ENCODE data around the gene TK2.

The TK2 gene

DNA sequence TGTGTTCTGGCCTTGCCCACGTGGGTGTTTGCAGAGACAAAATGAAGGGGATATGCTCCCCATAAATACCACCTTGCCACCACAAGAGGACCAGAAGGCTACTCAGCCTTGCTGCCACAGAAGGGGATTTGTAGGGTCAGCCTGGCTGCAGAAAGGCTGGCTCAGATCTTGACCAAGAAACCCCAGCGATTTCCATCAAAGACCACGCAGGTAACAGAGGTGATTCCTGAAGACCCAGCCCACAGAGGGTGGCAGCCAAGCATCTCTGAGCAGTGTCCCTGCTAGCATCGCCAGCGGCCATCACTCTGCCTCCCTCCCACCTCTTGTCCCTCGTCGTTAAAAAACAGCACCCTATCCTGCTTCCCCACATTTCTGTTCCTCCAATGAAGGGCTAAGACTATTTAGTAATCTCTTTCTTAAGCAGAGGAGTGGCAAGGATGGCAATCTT lies 68.0 kb downstream of the TK2 start:
- H3K9me3 ChIP-seq (ENCODE audit: insufficient read depth, low read depth, low read length): no peaks in the 10 kb centered on the region
- no peak overlapping the region for H3K9ac ChIP-seq (ENCODE audit: low read depth, low read length)
- no peak overlapping the region for H3K27ac ChIP-seq (ENCODE audit: low read length)
- no peaks in the 10 kb centered on the region; the same call in 1 of the 2 replicates for H3K4me1 ChIP-seq (ENCODE audit: insufficient read depth, low read length)
- H3K36me3 ChIP-seq (ENCODE audit: insufficient read depth, low read depth, low read length): no peaks in the 10 kb centered on the region
- no peaks in the 10 kb centered on the region for H3K27me3 ChIP-seq (ENCODE audit: insufficient read depth, low read length)
- H3K4me3 ChIP-seq (ENCODE audit: low read length): no peak overlapping the region

DNA sequence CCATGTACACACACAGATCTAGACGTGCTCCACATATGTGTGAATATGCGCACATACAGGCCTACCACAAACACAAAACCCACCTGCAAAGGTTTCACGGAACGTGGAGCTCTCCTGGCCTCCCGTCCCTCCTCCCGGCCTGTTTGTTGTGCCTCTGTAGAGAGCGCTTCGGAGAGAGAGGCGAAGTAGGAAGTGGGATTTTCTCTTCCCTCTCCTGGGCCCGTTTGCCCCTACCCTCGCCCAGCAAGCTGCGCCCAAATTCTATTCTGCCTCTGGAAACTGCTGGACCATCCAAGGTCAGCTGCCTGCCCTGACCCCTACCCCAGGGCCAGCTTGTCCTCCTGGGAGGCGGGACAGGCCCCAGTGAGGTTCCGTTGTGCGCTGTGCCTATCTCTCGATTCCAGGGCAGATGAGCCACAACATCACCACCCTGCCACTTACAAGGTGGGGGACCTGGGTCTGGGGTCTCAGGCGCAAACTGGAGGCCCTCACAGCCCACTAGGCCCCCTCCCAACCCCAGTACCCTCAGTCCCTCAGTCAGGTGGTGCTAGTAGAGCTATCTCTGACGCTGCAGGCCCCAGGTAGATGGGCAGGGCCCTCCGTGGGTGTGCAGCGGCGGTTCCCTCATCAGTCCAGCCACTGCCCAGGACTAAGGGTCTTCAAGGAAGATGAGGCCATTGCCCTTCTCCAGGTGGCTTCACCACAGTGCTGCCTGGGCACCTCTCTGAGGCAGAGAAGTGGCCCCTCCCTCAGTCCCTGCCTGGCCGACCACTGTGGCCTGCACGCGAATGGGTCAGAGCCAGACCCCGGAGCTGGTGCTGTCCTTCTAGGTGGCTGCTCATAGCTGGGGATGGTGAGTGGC lies 68.6 kb downstream of the TK2 start:
- H3K9ac ChIP-seq (ENCODE audit: low read depth, low read length): no peak overlapping the region
- H3K9me3 ChIP-seq (ENCODE audit: insufficient read depth, low read depth, low read length): no peaks in the 10 kb centered on the region
- H3K4me3 ChIP-seq (ENCODE audit: low read length): no peak overlapping the region
- H3K27me3 ChIP-seq (ENCODE audit: insufficient read depth, low read length): no peaks in the 10 kb centered on the region
- H3K36me3 ChIP-seq (ENCODE audit: insufficient read depth, low read depth, low read length): no peaks in the 10 kb centered on the region
- H3K27ac ChIP-seq (ENCODE audit: low read length): no peak overlapping the region
- no peaks in the 10 kb centered on the region; the same call in 1 of the 2 replicates for H3K4me1 ChIP-seq (ENCODE audit: insufficient read depth, low read length)

DNA sequence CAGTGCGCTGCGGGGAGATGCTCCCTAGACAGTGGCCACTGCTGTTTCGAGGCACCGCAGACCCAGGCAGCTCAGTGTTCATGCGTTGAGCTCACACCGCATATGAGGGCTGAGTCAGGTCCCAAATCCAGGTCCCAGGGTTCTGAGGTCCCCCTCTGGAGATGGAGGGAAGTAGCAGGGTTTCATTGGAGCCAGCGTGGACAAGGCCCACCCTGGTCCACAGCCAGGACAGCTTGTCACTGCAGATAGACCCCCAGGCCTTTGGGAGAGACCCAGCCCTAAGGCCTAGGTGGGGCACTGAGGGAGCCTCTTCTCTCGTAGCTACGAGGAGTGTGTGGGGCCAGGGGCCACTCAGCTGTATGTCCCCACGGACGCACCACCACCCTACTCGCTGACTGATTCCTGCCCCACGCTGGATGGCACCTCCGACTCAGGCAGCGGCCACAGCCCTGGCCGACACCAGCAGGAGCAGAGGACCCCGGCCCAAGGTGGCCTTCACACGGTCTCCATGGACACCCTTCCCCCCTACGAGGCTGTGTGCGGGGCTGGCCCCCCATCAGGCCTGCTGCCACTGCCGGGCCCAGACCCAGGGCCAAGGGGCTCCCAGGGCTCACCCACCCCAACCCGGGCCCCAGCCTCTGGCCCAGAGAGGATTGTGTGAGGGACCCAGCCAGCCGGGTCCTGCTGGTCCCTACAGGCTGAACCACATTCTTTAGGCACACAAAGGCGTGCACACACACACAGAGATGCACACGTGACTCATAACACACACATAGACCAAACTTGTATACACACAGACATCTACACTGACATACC lies 69.4 kb downstream of the TK2 start:
- Histone ChIP-seq H3K27me3 (ENCODE audit: insufficient read depth, low read length) (no peaks in the 10 kb centered on the region), H3K27ac (ENCODE audit: low read length) (no peak overlapping the region), H3K9me3 (ENCODE audit: insufficient read depth, low read depth, low read length) (no peaks in the 10 kb centered on the region), H3K9ac (ENCODE audit: low read depth, low read length) (no peak overlapping the region), H3K4me3 (ENCODE audit: low read length) (no peak overlapping the region), H3K36me3 (ENCODE audit: insufficient read depth, low read depth, low read length) (no peaks in the 10 kb centered on the region), H3K4me1 (ENCODE audit: insufficient read depth, low read length) (no peaks in the 10 kb centered on the region; the same call in 1 of the 2 replicates)

DNA sequence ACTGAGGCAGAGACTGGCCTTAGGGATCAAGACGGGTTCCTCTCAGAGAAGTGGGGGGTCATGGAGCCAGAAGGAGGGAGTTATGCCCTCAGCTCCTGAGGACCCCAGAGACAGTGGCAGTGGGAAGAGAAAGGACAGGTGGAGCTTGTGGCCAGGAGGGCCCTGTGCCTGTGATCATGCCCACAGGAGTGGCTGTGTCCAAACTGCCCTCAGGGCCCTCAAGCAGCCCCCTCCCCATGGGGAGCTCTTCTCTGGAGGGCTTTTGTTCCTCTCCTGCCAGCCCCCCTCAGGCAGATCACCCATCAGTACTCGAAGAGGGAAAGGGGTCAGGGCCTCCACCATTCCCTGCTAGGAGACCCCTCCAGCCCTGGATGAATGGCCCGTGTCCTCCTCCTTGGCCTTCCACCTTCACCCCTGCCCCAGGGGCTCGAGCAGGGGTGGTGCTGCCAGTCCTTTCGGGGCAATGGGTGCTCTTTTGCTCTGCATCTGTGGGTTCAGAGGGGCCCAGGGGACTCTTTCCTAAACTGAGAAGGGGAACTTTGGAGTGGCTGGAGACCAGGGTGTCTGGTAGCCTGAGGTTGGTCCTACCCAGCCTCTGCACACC lies 70.2 kb downstream of the TK2 start:
- H3K27me3 ChIP-seq (ENCODE audit: insufficient read depth, low read length): no peaks in the 10 kb centered on the region
- H3K27ac ChIP-seq (ENCODE audit: low read length): no peak overlapping the region
- no peak overlapping the region for H3K4me3 ChIP-seq (ENCODE audit: low read length)
- no peaks in the 10 kb centered on the region for H3K36me3 ChIP-seq (ENCODE audit: insufficient read depth, low read depth, low read length)
- no peaks in the 10 kb centered on the region for H3K9me3 ChIP-seq (ENCODE audit: insufficient read depth, low read depth, low read length)
- no peak overlapping the region for H3K9ac ChIP-seq (ENCODE audit: low read depth, low read length)
- no peaks in the 10 kb centered on the region; the same call in 1 of the 2 replicates for H3K4me1 ChIP-seq (ENCODE audit: insufficient read depth, low read length)

DNA sequence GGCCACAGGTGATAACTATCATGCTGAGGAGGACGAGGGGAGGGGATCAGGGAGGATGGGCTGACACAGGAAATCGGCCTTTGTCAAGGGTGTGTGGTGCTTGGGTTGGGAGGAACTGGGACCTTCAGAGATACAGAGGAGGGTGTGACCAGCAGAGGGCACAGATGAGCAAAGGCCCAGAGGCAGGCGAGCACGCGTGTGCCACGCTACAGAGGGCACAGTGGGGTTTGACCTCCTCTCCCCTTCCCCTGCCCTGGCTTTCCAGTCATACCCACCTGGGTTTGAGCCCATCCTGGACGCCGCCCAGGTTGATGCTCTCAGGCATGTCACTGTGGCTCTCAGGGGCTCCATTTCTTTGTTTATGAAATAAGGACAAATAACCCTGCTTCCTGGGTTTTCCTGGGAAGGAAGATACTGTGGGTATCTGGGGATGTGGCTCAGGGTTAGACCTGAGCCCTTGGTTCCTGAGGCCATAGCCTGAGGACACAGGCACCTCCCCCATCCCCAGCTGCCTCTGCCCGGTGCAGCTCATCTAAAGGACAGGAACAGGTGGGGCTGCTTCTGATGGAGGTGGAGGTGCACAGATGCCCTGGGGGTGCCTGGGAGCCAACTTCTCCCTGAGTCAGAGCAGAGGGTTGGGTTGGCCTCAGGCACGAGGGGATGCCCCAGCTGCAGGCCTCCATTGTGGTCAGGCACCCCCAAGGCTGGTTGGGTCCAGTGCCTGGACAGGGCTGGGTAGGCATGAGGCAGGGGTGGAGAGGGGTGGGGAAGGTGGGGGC lies 71.0 kb downstream of the TK2 start:
- Histone ChIP-seq H3K4me3 (ENCODE audit: low read length) (no peak overlapping the region), H3K9ac (ENCODE audit: low read depth, low read length) (no peak overlapping the region), H3K9me3 (ENCODE audit: insufficient read depth, low read depth, low read length) (no peaks in the 10 kb centered on the region), H3K4me1 (ENCODE audit: insufficient read depth, low read length) (no peaks in the 10 kb centered on the region; the same call in 1 of the 2 replicates), H3K27me3 (ENCODE audit: insufficient read depth, low read length) (no peaks in the 10 kb centered on the region), H3K36me3 (ENCODE audit: insufficient read depth, low read depth, low read length) (no peaks in the 10 kb centered on the region), H3K27ac (ENCODE audit: low read length) (no peak overlapping the region)

DNA sequence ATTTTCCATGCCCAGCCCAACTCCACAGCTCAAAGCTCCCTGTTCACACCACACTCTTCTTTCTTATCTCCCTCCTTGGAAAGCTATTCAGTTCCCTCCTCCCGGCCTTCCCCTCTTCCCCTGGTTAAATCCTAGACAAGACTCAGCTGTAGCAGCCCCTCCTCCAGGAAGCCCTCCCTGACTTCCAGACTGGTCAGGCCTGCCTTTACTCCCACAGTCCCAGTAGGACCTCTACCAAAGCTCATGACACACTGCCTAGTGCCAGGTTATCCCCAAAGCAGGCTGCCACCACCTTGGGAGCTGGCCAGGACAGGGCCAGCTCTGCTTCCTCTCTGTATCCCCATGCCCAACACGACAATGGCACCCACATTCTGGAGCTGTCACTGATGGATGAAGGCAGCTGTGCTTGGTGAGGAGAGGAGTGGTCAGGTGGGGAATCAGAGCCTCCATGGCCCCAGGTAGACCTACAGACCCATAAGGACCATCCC lies 72.8 kb downstream of the TK2 start:
- Histone ChIP-seq H3K36me3 (ENCODE audit: insufficient read depth, low read depth, low read length) (no peaks in the 10 kb centered on the region), H3K4me3 (ENCODE audit: low read length) (no peak overlapping the region), H3K27ac (ENCODE audit: low read length) (no peak overlapping the region), H3K9ac (ENCODE audit: low read depth, low read length) (no peak overlapping the region), H3K27me3 (ENCODE audit: insufficient read depth, low read length) (no peaks in the 10 kb centered on the region), H3K4me1 (ENCODE audit: insufficient read depth, low read length) (no peaks in the 10 kb centered on the region), H3K9me3 (ENCODE audit: insufficient read depth, low read depth, low read length) (no peaks in the 10 kb centered on the region)

DNA sequence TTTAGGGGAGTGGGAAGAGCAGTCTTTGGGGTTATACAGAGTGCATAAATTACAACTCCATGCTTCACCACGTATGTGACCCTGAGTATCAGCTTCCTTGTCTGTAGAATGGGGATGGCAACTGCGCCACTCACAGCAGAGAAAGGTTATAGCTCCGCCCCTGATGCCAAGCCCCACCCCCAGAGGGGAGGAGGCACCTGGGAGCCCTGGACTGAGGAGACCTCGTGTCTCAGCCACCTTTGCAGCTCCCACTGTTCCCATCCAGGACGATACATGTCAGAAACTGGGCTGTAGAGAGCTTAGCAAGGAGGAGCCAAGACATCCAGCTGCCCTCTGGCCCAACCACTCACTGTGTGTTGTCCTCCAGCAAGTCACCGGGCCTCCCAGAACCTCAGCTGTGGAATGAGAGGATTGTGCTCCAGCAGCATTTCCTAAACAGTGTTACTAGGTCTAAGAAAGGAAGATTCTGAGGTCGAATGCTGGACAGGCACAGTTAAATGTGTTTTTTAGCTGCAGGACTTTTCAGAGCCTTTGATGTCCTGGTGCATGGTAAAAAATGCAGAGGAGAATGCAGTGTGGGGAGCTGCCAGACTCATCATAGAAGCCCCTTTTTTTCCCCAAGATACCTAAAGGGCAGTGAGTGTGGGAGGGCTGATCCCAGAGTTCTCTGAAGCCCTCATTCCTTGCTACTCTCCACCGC lies 73.4 kb downstream of the TK2 start:
- no peak overlapping the region for H3K4me3 ChIP-seq (ENCODE audit: low read length)
- H3K27ac ChIP-seq (ENCODE audit: low read length): no peak overlapping the region
- H3K9ac ChIP-seq (ENCODE audit: low read depth, low read length): no peak overlapping the region
- no peaks in the 10 kb centered on the region for H3K4me1 ChIP-seq (ENCODE audit: insufficient read depth, low read length)
- H3K27me3 ChIP-seq (ENCODE audit: insufficient read depth, low read length): no peaks in the 10 kb centered on the region
- no peaks in the 10 kb centered on the region for H3K36me3 ChIP-seq (ENCODE audit: insufficient read depth, low read depth, low read length)
- no peaks in the 10 kb centered on the region for H3K9me3 ChIP-seq (ENCODE audit: insufficient read depth, low read depth, low read length)

DNA sequence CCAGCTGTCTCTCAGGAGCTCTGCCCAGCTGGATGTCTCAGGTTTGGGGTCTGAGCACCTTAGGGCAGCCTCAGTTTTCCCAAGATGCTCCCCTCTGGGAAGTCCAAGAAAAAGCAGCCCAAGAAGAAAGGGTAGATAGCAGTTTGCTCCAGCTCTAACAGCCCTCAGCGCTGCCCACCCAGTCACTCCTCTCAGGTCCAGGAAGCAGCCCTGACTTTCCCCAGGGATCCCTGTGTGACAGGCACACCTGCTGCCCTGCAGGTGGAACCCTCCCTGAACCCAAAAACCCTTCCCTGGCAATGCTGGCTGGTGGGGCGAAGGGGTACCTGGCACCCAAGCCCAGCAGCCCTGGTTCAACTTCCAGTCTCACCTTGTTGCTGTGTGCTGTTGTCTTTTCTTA lies 74.7 kb downstream of the TK2 start:
- Histone ChIP-seq H3K27ac (ENCODE audit: low read length) (no peak overlapping the region), H3K27me3 (ENCODE audit: insufficient read depth, low read length) (no peaks in the 10 kb centered on the region), H3K9ac (ENCODE audit: low read depth, low read length) (no peak overlapping the region), H3K4me3 (ENCODE audit: low read length) (no peak overlapping the region), H3K4me1 (ENCODE audit: insufficient read depth, low read length) (no peaks in the 10 kb centered on the region), H3K36me3 (ENCODE audit: insufficient read depth, low read depth, low read length) (no peaks in the 10 kb centered on the region), H3K9me3 (ENCODE audit: insufficient read depth, low read depth, low read length) (no peaks in the 10 kb centered on the region)

DNA sequence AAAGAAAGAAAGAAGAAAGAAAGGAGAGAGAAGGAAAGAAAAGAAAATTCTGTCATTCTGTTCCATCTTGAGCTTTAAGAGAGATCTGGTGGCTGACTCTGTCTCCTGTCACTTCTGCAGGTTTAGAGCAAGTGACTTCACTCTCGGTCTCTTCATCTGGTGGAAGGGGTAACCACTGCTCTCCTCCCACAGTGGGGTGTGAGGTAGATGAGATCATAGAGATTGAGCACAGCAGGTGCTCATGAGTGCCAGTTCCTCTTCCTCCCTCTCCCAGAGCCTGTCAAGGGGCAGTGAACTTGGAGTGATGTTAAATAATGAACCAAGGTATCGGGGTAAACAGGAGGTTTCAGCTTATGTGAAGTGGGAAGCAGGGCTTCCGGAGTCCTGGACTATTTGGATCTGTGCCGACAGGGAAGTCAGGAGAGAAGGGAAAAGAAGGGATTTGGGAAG lies 75.1 kb downstream of the TK2 start:
- Histone ChIP-seq H3K4me1 (ENCODE audit: insufficient read depth, low read length) (no peaks in the 10 kb centered on the region), H3K27me3 (ENCODE audit: insufficient read depth, low read length) (no peaks in the 10 kb centered on the region), H3K9me3 (ENCODE audit: insufficient read depth, low read depth, low read length) (no peaks in the 10 kb centered on the region), H3K36me3 (ENCODE audit: insufficient read depth, low read depth, low read length) (no peaks in the 10 kb centered on the region), H3K9ac (ENCODE audit: low read depth, low read length) (no peak overlapping the region), H3K4me3 (ENCODE audit: low read length) (no peak overlapping the region), H3K27ac (ENCODE audit: low read length) (no peak overlapping the region)

DNA sequence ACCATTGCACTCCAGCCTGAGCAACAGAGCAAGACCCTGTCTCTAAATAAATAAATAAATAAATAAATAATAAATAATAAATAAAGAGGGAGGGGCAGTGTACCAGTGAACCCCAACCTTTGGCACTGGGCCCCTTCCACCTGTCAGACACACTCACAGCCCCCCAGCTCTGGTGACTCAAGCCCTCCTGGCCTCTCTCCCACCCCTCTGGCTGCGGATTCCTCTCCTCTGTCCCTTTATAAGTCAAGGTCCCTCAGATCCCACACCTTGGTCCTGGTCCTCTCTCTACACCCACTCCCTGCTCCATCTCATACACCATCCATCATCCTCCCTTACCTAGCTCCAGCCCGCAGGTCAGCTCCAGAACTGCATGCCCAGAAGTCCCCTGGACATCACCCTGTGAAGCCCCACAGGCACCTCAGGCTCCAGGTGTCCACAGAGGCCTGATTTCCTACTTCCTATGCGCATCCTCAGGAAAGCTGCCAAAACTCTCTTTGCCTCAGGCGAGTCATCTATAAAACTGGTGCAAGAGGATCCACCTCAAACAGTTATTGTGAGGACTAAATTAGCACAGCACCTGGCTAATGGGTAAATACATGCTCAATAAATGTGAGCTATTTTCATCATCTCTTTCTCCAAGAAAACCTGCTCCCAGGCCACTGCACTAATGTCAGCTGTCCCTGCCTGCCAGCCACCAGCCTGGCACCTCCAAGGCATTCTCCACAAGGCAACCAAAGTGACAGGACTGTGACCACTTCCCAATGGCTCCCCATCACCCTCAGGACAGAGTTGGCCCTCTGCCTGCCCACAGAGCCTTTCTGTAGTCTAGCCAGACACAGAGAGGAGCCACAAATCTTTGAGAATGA lies 76.0 kb downstream of the TK2 start:
- H3K36me3 ChIP-seq (ENCODE audit: insufficient read depth, low read depth, low read length): no peaks in the 10 kb centered on the region
- no peaks in the 10 kb centered on the region for H3K9me3 ChIP-seq (ENCODE audit: insufficient read depth, low read depth, low read length)

More for the DNA sequence above, 76.0 kb downstream of the TK2 start:
- Histone ChIP-seq H3K27ac (ENCODE audit: low read length) (no peak overlapping the region), H3K27me3 (ENCODE audit: insufficient read depth, low read length) (no peaks in the 10 kb centered on the region), H3K4me3 (ENCODE audit: low read length) (no peak overlapping the region), H3K4me1 (ENCODE audit: insufficient read depth, low read length) (no peaks in the 10 kb centered on the region), H3K9ac (ENCODE audit: low read depth, low read length) (no peak overlapping the region)

Data from iPS-20b (cell line).